HEK293T (cell line): ENCODE data around the gene M1AP.

ENCODE experiments used
- ARNT ChIP-seq: fragments of 450-650 bp; IDR thresholded peaks from 2 replicates; pipeline ENCODE4 v1.6.1; 2017; ENCODE audit warnings: mild to moderate bottlenecking
- FOXA1 ChIP-seq: fragments of 450-650 bp; IDR thresholded peaks from 2 replicates; pipeline ENCODE4 v1.6.1; 2016; ENCODE audit warnings: mild to moderate bottlenecking
- SUZ12 ChIP-seq: fragments of 450-650 bp; IDR thresholded peaks from 2 replicates; pipeline ENCODE4 v1.6.1; 2016; ENCODE audit warnings: mild to moderate bottlenecking
- TARDBP ChIP-seq: fragments of 450-650 bp; IDR thresholded peaks from 2 replicates; pipeline ENCODE4 v1.6.1; 2016

DNA sequence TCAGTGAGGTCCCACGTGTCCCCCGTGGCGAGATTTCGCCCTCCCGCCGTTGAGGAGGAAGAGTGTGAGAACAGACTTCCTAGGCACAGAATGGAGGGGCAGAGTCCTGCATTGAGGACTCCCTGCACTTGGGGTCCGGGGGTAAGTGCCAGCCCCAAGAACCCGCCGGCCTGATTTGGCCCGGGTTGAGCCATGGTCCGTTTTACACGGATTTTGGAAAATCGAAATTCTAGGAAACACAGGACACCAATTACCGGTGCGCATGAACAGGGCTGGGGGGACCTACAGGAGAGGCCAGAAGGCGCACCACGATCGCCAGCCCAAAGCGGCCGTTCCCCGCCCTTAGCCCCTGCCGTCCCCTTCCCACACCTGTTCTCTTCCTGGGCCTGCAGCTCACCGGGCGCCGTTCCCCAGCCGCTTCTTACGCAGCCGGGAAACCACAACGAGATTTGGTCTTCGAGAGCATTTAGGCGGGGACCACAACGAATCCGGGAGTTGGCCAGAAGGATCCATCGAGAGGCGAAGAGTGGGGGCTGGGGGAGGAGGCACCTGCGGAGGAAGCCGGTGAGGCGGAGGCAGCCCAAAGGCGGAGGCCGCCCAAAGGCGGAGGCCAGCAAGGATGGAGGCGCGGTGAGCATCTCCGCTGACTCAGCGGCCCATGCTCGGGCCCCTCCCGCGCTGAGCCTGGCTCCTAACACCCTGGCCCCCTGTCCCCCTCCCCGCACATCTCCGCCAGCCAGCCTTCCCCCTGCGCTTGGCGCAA lies 134.3 kb downstream of the M1AP start:
- no peak for TF ChIP-seq FOXA1
- TF ChIP-seq TARDBP: no peak
- TF ChIP-seq SUZ12: no peak
- no peak for TF ChIP-seq ARNT
